Esophagus muscularis mucosa (tissue), 4 donors: ENCODE data around the gene AZGP1.

ENCODE experiments used
- CTCF ChIP-seq, 3 experiments: fragments of 200-600 bp in 2 of 3; fragments of 450-650 bp in 1 of 3; sonication (generic) in 2 of 3; IDR thresholded peaks; one replicate each; pipeline ENCODE4 v1.5.1; 2017 to 2019; ENCODE audit warnings: antibody characterized with exemption in 3 of 3, mild to moderate bottlenecking in 2 of 3, moderate library complexity in 1 of 3
- EP300 ChIP-seq: sonication (generic); formaldehyde crosslinking; IDR thresholded peaks from one replicate; pipeline ENCODE4 v1.6.1; 2017; ENCODE audit warnings: antibody characterized with exemption
- POLR2A ChIP-seq: fragments of 450-650 bp; IDR thresholded peaks from one replicate; pipeline ENCODE4 v1.6.1; 2017; ENCODE audit warnings: antibody characterized with exemption, moderate library complexity, mild to moderate bottlenecking, low read depth
- POLR2AphosphoS5 ChIP-seq, 2 donors: sonication (generic); formaldehyde crosslinking; IDR thresholded peaks; one replicate each; pipeline ENCODE4 v1.6.1; 2017; ENCODE audit warnings: antibody characterized with exemption in 2 of 2

GRCh38 chr7:99918959-99919813 is 56.6 kb downstream of the AZGP1 start, which contains the start of gene TRIM4:
- peak in 2 of 3 experiments; percentile 21 to 23 for TF ChIP-seq CTCF (IDR thresholded peaks at IDR 0.05)
- TF ChIP-seq POLR2A, result peak; percentile 83
- no peak for TF ChIP-seq EP300
- TF ChIP-seq POLR2AphosphoS5 (IDR thresholded peaks at IDR 0.05), result peak; percentile 98
